Aorta (tissue), 5 donors: Measurements from ENCODE around the gene AHSP. TPM values are rescaled to one million over a fixed set of nuclear protein-coding genes. Genes with fewer than 3 reads are reported as not detected.
"Not testable (repeated sequence)": the region's sequence is repeated elsewhere in the genome, so short reads cannot be mapped to it uniquely, and the experiment has no call there.

Source experiments
- ATAC-seq: fragments of 200-7000 bp; cut with Tn5 transposase; one replicate; pipeline ENCODE4 v1.9.1; 2022; ENCODE audit warnings: moderate library complexity; ENCODE audit not compliant: low FRiP score
- DNase-seq, 2 donors: peaks; one replicate each; pipeline ENCODE4 v3.0.0-alpha.2; 2020
- H3K27ac ChIP-seq, 2 donors: one replicate each; pipeline ENCODE4 v1.5.1; 2013; ENCODE audit warnings: low read length in 2 of 2, mild to moderate bottlenecking in 2 of 2, moderate library complexity in 2 of 2, control low read depth in 1 of 2, inconsistent platforms in 1 of 2, low read depth in 1 of 2
- H3K27me3 ChIP-seq, 2 donors: one replicate each; pipeline ENCODE4 v1.6.1; 2013; ENCODE audit warnings: control low read depth in 1 of 2, low read length in 1 of 2, mild to moderate bottlenecking in 1 of 2, moderate library complexity in 1 of 2; ENCODE audit not compliant: insufficient read depth in 2 of 2, control insufficient read depth in 1 of 2
- H3K36me3 ChIP-seq, 2 donors: one replicate each; pipeline ENCODE4 v1.6.1; 2013; ENCODE audit warnings: control low read depth in 1 of 2, low read length in 1 of 2, mild to moderate bottlenecking in 1 of 2; ENCODE audit not compliant: insufficient read depth in 2 of 2, control insufficient read depth in 1 of 2
- H3K4me1 ChIP-seq, 2 donors: one replicate each; pipeline ENCODE4 v1.6.1; 2013; ENCODE audit warnings: low read length in 2 of 2, control low read depth in 1 of 2, mild to moderate bottlenecking in 1 of 2, moderate library complexity in 1 of 2; ENCODE audit not compliant: insufficient read depth in 2 of 2, control insufficient read depth in 1 of 2
- H3K4me3 ChIP-seq, 2 donors: one replicate each; pipeline ENCODE4 v1.5.1; 2013; ENCODE audit warnings: low read length in 2 of 2, control low read depth in 1 of 2, mild to moderate bottlenecking in 1 of 2
- H3K9me3 ChIP-seq: one replicate; pipeline ENCODE4 v1.6.1; 2013; ENCODE audit warnings: mild to moderate bottlenecking, low read length; ENCODE audit not compliant: control insufficient read depth
- WGBS, 2 donors: extraction: QIAGEN DNeasy Blood & Tissue Kit; methylation state at CpG; one replicate each; pipeline ENCODE4 v1.1.7; 2013; 5-methylcytosine and 5-hydroxymethylcytosine counted together
- intact Hi-C, 2 donors: fragments of 100-400 bp; cut with DNase I; formaldehyde crosslinking; loops; one replicate each; pipeline versions ENCODE4 v1.14.2 to v1.15.0; 2022
- polyA plus RNA-seq, 2 donors: library from polyadenylated mRNA; stranded (reverse); fragments of 200-250 nt; gene quantifications; one replicate each; pipeline ENCODE4 v1.2.3, GENCODE V29; 2013
- total RNA-seq, 2 donors: library from RNA; stranded (reverse); fragmentation: NEBNext Ultra II Directional; extraction: Animal tissue kit (Norgen Biotek cat#: 25700); gene quantifications; one replicate each; pipeline ENCODE4 v1.2.1, GENCODE V29; 2021
- donor health status: healthy with polysubstance abuse.
- donor health status: Bipolar disorder and iron deficiency.
- donor health status: DM: no; HTN: no; CAD: no.
- donor health status: DM: no; HTN: no; CAD: no.
- donor health status: DM: yes; HTN: yes; CAD: no.

The AHSP gene
- total and polyA plus RNA-seq, 4 donors: 4.7 TPM; not detected in 3

DNA sequence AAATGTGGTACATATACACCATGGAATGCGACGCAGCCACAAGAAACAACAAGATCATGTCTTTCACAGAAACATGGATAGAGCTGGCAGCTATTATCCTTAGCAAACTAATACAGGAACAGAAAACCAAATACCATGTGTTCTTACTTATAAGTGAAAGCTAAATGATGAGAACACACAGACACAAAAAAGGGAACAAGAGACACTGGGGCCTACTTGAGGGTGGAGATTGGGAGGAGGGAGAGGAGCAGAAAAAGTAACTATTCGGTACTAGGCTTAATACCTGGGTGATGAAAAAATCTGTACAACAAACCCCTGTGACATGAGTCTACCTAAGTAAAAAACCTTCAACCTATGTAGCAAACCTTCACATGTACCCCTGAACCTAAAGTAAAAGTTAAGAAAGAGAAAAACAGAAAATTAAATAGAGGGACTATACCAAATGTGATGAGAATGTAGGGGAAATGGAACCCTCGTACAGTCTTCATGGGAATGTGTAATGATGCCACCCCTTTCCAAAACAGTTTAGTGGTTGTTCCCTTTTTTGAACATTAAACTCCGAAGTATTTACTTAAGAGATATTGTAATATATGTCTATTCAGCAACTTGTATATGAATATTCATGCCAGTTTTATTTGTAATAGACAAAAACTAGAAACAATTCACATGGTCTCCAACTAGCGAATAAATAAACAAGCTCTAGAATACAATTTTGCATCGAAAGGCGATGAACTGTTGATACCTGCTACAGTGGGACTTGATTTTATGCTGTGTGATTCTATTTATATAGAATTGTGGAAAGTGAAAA is 33.9 kb downstream of the AHSP start:
- DNase-seq: no peak
- no peak overlapping the region for H3K27ac ChIP-seq
- H3K9me3 ChIP-seq: peaks cover 1% of the 10 kb centered on the region
- no peaks in the 10 kb centered on the region for H3K4me1 ChIP-seq
- no peak overlapping the region for H3K4me3 ChIP-seq
- ATAC-seq: no peak
- no peaks in the 10 kb centered on the region for H3K36me3 ChIP-seq
- H3K27me3 ChIP-seq: no peaks in the 10 kb centered on the region
- 66 to 81% methylated on average over 8 of the region's 8 CpGs for WGBS, 2 donors
- intact Hi-C loops: no loop called here

DNA sequence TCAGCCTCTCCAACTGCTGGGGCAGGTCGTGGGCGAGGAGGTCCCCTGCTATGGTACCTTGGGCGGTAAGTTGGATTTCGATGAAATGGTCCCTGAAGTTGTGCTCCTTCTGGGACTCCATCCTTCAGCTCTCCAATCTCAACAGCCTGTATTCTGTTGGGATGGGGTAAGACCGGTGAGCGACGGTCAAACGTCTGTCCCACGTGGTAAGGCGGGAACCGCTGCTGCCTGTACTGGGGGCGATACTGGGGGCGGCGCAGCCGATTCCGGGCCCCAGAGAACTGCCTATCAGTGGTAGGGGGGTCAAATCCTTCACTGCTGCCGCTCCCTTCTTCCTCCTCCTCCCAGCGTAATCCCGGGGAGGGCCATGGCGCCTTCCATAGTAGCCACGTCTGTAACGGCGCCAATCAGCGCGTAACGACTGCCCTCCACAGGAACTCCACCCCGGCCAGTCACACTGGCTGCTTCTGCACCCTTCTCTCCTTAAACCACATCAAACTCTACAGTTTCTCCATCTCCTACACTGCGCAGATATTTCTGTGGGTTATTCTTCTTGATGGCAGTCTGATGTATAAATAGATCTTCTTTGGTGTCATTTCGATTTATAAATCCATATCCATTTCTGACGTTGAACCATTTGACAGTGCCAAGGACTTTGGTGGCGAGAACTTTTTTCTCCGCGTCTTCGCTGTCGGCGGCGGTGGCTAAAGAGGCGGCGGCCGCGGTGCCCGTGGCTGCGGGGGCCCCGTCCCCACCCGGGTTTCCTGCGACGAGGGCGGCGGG is 41.1 kb downstream of the AHSP start:
- DNase-seq (no peak), ATAC-seq (no peak)
- no peaks in the 10 kb centered on the region for H3K27me3 ChIP-seq
- H3K27ac ChIP-seq: no peak overlapping the region
- no peaks in the 10 kb centered on the region for H3K9me3 ChIP-seq
- 3 to 8% methylated on average over 49 of the region's 49 CpGs for WGBS, 2 donors
- H3K4me1 ChIP-seq: no peaks in the 10 kb centered on the region
- peak overlapping the region in 1 of 2 donors; percentile 15 for H3K4me3 ChIP-seq
- H3K36me3 ChIP-seq: no peaks in the 10 kb centered on the region
- intact Hi-C loops: no loop called here

- intact Hi-C loops: no loop called here
- H3K27ac ChIP-seq: no peak overlapping the region
- 0 to 1% methylated on average over 19 to 46 of the region's 46 CpGs for WGBS, 2 donors
- ATAC-seq (no peak), DNase-seq (no peak)
- no peaks in the 10 kb centered on the region for H3K27me3 ChIP-seq
- no peaks in the 10 kb centered on the region for H3K36me3 ChIP-seq
- H3K4me1 ChIP-seq: no peaks in the 10 kb centered on the region
- H3K4me3 ChIP-seq: peak overlapping the region in 1 of 2 donors; percentile 15
- no peaks in the 10 kb centered on the region for H3K9me3 ChIP-seq
These were observed 41.6 kb downstream of the AHSP start for GRCh38 chr16:31569360-31569717.

- H3K4me1 ChIP-seq: no peaks in the 10 kb centered on the region
- DNase-seq (no peak), ATAC-seq (no peak)
- H3K36me3 ChIP-seq: no peaks in the 10 kb centered on the region
- no peak overlapping the region for H3K4me3 ChIP-seq
- 54 to 71% methylated on average over 1 of the region's 1 CpG for WGBS, 2 donors
- H3K27ac ChIP-seq: no peak overlapping the region
- intact Hi-C loops: loop anchor here in 1 of 2 donors (10.0 kb wide), 1 partner anchor 82 kb away; no protein-coding TSS in a partner anchor
- H3K9me3 ChIP-seq: peaks cover 2% of the 10 kb centered on the region
- no peaks in the 10 kb centered on the region for H3K27me3 ChIP-seq
These were observed 45.1 kb downstream of the AHSP start for GRCh38 chr16:31572821-31573220.

- not testable (repeated sequence) for H3K27ac ChIP-seq, H3K36me3 ChIP-seq, H3K9me3 ChIP-seq, DNase-seq, H3K27me3 ChIP-seq, H3K4me3 ChIP-seq, H3K4me1 ChIP-seq, ATAC-seq
- intact Hi-C loops: loop anchor here in 1 of 2 donors (10.0 kb wide), 1 partner anchor 81 kb away; no protein-coding TSS in a partner anchor
- 43 to 46% methylated on average over 1 of the region's 1 CpG for WGBS, 2 donors
These were observed 46.5 kb downstream of the AHSP start for GRCh38 chr16:31574159-31574558.

GRCh38 chr16:31577411-31577810 is 49.7 kb downstream of the AHSP start:
- Histone ChIP-seq H3K9me3 (peaks cover 5% of the 10 kb centered on the region), H3K4me3 (no peak overlapping the region), H3K4me1 (no peaks in the 10 kb centered on the region), H3K27me3 (no peaks in the 10 kb centered on the region), H3K27ac (no peak overlapping the region), H3K36me3 (no peaks in the 10 kb centered on the region)
- DNase-seq (no peak), ATAC-seq (no peak)
- intact Hi-C loops: loop anchor here in 1 of 2 donors (10.0 kb wide), 1 partner anchor 77 kb away; no protein-coding TSS in a partner anchor
- WGBS, 2 donors: 64 to 76% methylated on average over 1 of the region's 1 CpG

Other genes starting within 250 kb of the AHSP start
- 10 to 100 TPM; 25.0 to 27.0 TPM for gene ITGAX, start 172.7 kb upstream of the AHSP start, total RNA-seq
- gene ITGAX, start 172.7 kb upstream of the AHSP start, polyA plus RNA-seq: 1 to 10 TPM in 1 of 2 donors, under 1 TPM in 1; 0.79 to 5.1 TPM
- under 1 TPM; 0.45 to 0.54 TPM for gene ITGAD, start 134.6 kb upstream of the AHSP start, total RNA-seq
- under 1 TPM in 1 of 2 donors, not detected in 1; 0.63 TPM for gene ITGAD, start 134.6 kb upstream of the AHSP start, polyA plus RNA-seq
- 1 to 10 TPM in 1 of 2 donors, not detected in 1; 3.0 TPM for gene COX6A2, start 99.5 kb upstream of the AHSP start, total RNA-seq
- gene COX6A2, start 99.5 kb upstream of the AHSP start, polyA plus RNA-seq: 10 to 100 TPM in 1 of 2 donors, not detected in 1; 10.6 TPM
- gene ZNF843, start 85.1 kb upstream of the AHSP start, total RNA-seq: 1 to 10 TPM in 1 of 2 donors, under 1 TPM in 1; 0.68 to 1.9 TPM
- gene ZNF843, start 85.1 kb upstream of the AHSP start, polyA plus RNA-seq: 1 to 10 TPM in 1 of 2 donors, under 1 TPM in 1; 0.50 to 1.0 TPM
- 1 to 10 TPM; 7.9 to 9.7 TPM for gene ARMC5, start 68.4 kb upstream of the AHSP start, total RNA-seq
- 10 to 100 TPM in 1 of 2 donors, 1 to 10 TPM in 1; 2.1 to 14.1 TPM for gene ARMC5, start 68.4 kb upstream of the AHSP start, polyA plus RNA-seq
- gene TGFB1I1, start 55.7 kb upstream of the AHSP start, total RNA-seq: 100 to 1,000 TPM; 166 to 240 TPM
- gene TGFB1I1, start 55.7 kb upstream of the AHSP start, polyA plus RNA-seq: 100 to 1,000 TPM; 124 to 232 TPM
- under 1 TPM; 0.24 to 0.65 TPM for gene SLC5A2, start 44.8 kb upstream of the AHSP start, total RNA-seq
- gene SLC5A2, start 44.8 kb upstream of the AHSP start, polyA plus RNA-seq: 1 to 10 TPM in 1 of 2 donors, not detected in 1; 2.3 TPM
- gene RUSF1, start 19.5 kb upstream of the AHSP start, total RNA-seq: 10 to 100 TPM; 50.6 to 62.4 TPM
- 10 to 100 TPM; 15.3 to 71.7 TPM for gene RUSF1, start 19.5 kb upstream of the AHSP start, polyA plus RNA-seq